HG03103 (cell line): ENCODE measurements around the gene ZNF467.

Experiments used
- ATAC-seq: cut with Tn5 transposase; IDR thresholded peaks from one replicate; pipeline ENCODE4 v1.9.1; 2021; ENCODE audit warnings: low read depth; ENCODE audit not compliant: unreplicated experiment

The ZNF467 gene, protein sequence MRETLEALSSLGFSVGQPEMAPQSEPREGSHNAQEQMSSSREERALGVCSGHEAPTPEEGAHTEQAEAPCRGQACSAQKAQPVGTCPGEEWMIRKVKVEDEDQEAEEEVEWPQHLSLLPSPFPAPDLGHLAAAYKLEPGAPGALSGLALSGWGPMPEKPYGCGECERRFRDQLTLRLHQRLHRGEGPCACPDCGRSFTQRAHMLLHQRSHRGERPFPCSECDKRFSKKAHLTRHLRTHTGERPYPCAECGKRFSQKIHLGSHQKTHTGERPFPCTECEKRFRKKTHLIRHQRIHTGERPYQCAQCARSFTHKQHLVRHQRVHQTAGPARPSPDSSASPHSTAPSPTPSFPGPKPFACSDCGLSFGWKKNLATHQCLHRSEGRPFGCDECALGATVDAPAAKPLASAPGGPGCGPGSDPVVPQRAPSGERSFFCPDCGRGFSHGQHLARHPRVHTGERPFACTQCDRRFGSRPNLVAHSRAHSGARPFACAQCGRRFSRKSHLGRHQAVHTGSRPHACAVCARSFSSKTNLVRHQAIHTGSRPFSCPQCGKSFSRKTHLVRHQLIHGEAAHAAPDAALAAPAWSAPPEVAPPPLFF

GRCh38 chr7:149773446-149774236, at the start of gene ZNF467:
TSS of gene ZNF467 (minus strand) at chr7:149773588. CDS start at chr7:149771032, 2,556 bp downstream.
- no peak for ATAC-seq

- no peak for ATAC-seq
Observed at GRCh38 chr7:149822353-149822943, 49.1 kb upstream of the ZNF467 start.

DNA sequence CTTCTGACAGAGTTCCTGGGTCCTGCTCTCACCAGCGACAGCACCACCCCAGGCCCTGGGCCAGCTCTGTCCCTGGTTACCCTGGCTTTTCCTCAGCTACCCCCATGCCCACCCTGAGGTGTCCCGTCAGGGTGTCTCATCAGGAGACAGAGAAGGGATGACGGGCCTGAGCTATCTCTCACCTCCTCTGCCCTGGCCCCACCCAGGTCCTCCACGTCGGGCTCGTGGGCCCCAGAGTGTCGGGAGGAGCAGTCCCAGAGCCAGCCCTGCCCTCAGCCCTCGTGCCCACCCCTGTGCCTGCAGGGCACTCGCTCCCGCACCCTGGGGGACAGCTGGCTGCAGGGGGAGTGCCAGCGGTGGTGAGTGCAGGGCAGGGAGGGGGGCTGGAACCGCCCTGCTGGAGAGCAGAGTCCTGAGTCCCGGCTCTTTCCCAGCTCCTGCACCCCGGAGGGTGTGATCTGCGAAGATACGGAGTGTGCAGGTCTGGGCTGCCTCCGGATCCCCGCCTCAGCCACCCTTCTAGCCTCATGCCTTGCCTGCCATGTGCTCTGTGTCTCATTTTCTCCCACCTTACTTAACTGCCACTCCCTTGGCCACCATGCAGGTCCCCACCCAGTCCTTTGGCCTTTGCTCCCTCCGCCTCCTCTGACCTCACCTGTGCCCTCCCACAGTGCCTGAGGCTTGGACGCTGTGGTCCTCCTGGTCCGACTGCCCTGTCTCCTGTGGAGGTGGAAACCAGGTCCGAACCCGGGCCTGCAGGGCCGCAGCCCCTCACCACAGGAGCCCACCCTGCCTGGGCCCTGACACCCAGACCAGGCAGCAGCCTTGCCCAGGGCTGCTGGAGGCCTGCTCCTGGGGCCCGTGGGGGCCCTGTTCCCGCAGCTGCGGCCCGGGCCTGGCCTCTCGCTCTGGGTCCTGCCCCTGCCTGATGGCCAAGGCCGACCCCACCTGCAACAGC, 48.1 kb upstream of the ZNF467 start:
- ATAC-seq = no peak

DNA sequence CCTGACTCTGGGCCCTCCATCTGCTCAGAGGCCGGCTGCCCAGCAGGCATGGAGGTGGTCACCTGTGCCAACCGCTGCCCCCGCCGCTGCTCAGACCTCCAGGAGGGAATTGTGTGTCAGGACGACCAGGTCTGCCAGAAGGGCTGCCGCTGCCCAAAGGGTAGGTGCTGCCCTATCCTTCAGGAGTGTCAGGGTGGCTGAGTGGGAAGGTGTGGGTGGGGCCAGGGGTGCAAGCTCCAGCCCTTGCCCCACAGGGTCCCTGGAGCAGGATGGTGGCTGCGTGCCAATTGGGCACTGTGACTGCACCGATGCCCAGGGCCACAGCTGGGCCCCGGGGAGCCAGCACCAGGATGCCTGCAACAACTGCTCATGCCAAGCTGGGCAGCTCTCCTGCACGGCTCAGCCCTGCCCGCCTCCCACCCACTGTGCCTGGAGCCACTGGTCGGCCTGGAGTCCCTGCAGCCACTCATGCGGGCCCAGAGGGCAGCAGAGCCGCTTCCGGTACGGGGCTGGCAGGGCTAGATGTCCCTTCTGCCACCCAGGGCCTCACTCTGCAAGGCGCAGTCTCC, 47.3 kb upstream of the ZNF467 start:
- ATAC-seq = no peak

GRCh38 chr7:149819961-149820340, 46.6 kb upstream of the ZNF467 start:
- ATAC-seq = no peak

- ATAC-seq = no peak
Observed at GRCh38 chr7:149819141-149819960, 46.0 kb upstream of the ZNF467 start.

DNA sequence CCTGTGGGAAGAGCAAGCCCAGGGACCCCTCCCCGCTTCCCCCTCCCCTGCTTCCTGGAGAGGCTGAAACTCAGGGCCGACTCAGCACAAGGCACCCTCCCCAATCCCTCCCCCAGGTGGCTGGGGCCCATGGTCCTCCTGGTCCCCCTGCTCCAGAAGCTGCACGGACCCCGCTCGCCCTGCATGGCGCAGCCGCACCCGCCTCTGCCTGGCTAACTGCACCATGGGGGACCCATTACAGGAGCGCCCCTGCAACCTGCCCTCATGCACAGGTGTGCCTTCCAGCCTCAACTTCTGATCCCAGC, 45.1 kb upstream of the ZNF467 start:
- ATAC-seq = no peak

DNA sequence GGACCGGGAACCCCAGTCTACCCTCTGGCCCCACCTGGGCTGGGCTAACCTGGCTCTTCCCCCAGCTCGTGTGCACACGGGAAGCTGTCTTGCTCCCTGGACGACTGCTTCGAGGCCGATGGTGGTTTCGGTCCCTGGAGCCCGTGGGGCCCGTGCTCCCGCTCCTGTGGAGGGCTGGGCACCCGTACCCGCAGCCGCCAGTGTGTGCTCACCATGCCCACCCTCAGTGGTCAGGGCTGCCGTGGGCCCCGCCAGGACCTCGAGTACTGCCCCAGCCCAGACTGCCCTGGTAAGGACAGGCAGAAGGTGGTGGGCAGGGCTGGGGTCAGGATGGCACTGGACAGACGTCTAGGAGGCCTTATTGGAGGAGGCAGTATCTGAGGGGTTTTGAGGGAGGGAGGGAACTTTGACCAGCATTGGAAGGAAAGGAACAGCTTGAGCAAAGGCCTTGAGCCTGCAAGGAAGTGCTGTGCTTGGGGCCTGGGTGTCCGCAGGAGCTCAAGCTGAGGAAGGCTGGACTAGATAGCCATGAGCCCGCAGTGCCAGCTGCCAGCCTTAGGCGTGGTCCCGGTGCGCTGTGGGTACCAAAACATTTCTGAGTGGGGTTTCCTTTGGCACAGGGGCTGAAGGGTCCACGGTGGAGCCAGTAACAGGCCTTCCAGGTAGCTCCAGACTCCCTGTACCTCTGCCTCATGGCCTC, 44.6 kb upstream of the ZNF467 start:
- ATAC-seq = no peak

DNA sequence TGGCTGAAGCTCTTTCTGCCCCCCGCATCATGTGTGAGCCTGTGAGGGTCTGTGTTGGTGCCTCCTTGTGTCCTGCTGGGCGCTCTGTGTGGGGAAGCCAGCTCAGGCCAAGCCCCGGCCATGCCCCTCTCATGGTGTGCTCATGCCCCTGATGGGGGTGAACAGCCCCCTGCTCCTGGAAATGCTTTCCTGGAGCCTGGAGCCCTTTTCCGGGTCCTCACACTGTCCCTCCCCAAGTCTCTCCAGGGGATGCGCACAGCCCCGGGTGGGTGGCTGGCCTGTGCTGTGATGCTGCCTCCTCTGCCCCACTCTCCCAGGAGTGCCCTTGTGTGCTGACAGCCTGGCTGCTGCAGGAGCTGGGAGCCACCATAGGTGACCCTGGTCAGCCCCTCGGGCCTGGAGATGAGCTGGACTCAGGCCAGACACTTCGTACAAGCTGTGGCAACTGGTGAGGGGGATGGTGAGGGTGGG, 43.9 kb upstream of the ZNF467 start:
- no peak for ATAC-seq

GRCh38 chr7:149816794-149817193, 43.4 kb upstream of the ZNF467 start:
- no peak for ATAC-seq

- no peak for ATAC-seq
Observed at GRCh38 chr7:149816267-149816751, 42.9 kb upstream of the ZNF467 start.

- no peak for ATAC-seq
Observed at GRCh38 chr7:149815661-149816266, 42.4 kb upstream of the ZNF467 start.

DNA sequence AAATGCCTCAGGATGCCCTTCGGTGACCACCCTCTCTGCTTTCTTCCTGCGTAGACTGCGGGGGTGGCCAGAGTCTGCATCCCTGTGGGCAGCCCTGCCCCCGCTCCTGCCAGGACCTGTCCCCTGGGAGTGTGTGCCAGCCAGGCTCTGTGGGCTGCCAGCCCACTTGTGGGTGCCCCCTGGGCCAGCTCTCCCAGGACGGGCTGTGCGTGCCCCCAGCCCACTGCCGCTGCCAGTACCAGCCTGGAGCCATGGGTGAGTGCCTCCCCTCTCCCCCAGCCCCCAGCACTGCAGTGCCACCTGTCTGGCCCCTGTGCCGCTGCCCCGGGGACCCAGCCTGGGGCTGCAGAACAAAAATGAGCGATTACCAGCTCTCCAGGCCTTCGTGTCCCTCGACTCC, 41.7 kb upstream of the ZNF467 start:
- no peak for ATAC-seq

DNA sequence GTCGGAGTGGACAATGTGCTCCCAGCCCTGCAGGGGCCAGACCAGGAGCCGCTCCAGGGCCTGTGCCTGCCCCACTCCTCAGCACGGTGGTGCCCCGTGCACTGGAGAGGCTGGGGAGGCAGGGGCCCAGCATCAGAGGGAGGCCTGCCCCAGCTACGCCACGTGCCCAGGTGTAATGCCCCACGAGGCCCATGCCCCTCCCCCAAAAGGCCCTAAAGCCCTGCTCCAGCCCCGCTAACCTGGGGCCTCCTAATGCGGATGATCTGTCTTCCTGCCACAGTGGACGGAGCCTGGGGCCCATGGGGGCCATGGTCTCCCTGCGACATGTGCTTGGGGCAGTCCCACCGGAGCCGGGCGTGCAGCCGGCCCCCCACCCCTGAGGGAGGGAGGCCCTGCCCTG, 41.1 kb upstream of the ZNF467 start:
- ATAC-seq = no peak

- ATAC-seq = no peak
Observed at GRCh38 chr7:149813254-149814035, 40.1 kb upstream of the ZNF467 start.

DNA sequence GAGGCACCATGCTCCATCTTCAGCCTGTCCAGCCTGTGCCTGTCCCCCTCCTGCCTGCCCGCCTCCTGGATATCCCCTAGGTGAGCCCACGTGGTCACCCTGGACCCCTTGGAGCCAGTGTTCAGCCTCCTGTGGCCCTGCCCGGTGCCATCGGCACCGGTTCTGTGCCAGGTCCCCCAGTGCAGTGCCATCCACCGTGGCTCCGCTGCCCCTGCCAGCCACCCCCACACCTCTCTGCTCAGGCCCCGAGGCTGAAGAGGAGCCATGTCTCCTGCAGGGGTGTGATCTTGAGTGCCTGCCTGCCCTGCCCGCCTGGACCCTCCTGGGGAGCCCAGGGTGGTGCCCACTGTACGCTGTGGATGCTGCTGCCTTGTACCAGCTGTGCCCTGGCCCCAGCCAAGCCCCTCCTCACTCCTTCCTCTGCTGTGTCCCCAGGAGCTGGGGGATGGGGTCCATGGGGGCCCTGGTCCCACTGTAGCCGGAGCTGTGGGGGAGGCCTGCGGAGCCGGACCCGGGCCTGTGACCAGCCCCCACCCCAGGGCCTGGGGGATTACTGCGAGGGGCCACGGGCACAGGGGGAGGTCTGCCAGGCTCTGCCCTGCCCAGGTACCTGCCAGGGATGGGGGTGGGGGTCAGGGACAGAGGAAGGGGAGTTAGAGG, 38.6 kb upstream of the ZNF467 start:
- no peak for ATAC-seq
